Thyroid gland (tissue), 4 donors: ENCODE measurements around the gene SMG6. TPM values are rescaled to one million over a fixed set of nuclear protein-coding genes. Genes with fewer than 3 reads are reported as not detected.

ENCODE experiments used
- DNase-seq, 2 donors: peaks; one replicate each; pipeline ENCODE4 v3.0.0-alpha.2; 2019
- H3K27ac ChIP-seq, 3 donors: fragments of 200-600 bp; sonication (generic); 1 replicate in 2 of 3; 2 replicates in 1 of 3; pipeline ENCODE4 v1.5.1; 2016 to 2019; ENCODE audit warnings: mild to moderate bottlenecking in 1 of 3, moderate library complexity in 1 of 3
- H3K27me3 ChIP-seq: fragments of 200-600 bp; sonication (generic); one replicate; pipeline ENCODE4 v1.5.1; 2019
- H3K36me3 ChIP-seq, 2 donors: fragments of 200-600 bp; sonication (generic); one replicate each; pipeline ENCODE4 v1.5.1; 2016 to 2019
- H3K4me1 ChIP-seq, 2 donors: fragments of 200-600 bp; sonication (generic); one replicate each; pipeline ENCODE4 v1.5.1; 2017 to 2019
- H3K4me3 ChIP-seq, 3 donors: fragments of 200-600 bp; sonication (generic); replicated peaks in 1 of 3; 1 replicate in 2 of 3; 2 replicates in 1 of 3; pipeline ENCODE4 v1.5.1; 2016; ENCODE audit warnings: mild to moderate bottlenecking in 1 of 3
- H3K9me3 ChIP-seq: fragments of 200-600 bp; sonication (generic); one replicate; pipeline ENCODE4 v1.5.1; 2017
- POLR2A ChIP-seq, 2 donors: fragments of 450-650 bp; IDR thresholded peaks; one replicate each; pipeline ENCODE4 v1.6.1; 2017; ENCODE audit warnings: antibody characterized with exemption in 2 of 2, mild to moderate bottlenecking in 2 of 2, moderate library complexity in 1 of 2
- WGBS, 2 donors: methylation state at CpG; one replicate each; pipeline ENCODE4 v1.1.5; 2017; 5-methylcytosine and 5-hydroxymethylcytosine counted together
- intact Hi-C: fragments of 100-400 bp; cut with DNase I; formaldehyde crosslinking; loops from one replicate; pipeline ENCODE4 v1.15.1; 2023
- total RNA-seq, 4 donors: library from RNA; depleted of rRNA; stranded (reverse); fragments of >200 nt; gene quantifications; one replicate each; pipeline ENCODE4 v1.2.3, GENCODE V29; 2016
- TF ChIP-seq, protein P1 (sequence below), 6 experiments: fragments of 200-600 bp in 3 of 6; fragments of 450-650 bp in 3 of 6; sonication (generic) in 3 of 6; IDR thresholded peaks; one replicate each; pipeline ENCODE4 v1.5.1; 2016 to 2019; ENCODE audit warnings: antibody characterized with exemption in 6 of 6, mild to moderate bottlenecking in 2 of 6, inconsistent platforms in 1 of 6, moderate library complexity in 1 of 6

The SMG6 gene
- total RNA-seq = 10 to 100 TPM; 26.0 to 35.9 (median 32.9) TPM

DNA sequence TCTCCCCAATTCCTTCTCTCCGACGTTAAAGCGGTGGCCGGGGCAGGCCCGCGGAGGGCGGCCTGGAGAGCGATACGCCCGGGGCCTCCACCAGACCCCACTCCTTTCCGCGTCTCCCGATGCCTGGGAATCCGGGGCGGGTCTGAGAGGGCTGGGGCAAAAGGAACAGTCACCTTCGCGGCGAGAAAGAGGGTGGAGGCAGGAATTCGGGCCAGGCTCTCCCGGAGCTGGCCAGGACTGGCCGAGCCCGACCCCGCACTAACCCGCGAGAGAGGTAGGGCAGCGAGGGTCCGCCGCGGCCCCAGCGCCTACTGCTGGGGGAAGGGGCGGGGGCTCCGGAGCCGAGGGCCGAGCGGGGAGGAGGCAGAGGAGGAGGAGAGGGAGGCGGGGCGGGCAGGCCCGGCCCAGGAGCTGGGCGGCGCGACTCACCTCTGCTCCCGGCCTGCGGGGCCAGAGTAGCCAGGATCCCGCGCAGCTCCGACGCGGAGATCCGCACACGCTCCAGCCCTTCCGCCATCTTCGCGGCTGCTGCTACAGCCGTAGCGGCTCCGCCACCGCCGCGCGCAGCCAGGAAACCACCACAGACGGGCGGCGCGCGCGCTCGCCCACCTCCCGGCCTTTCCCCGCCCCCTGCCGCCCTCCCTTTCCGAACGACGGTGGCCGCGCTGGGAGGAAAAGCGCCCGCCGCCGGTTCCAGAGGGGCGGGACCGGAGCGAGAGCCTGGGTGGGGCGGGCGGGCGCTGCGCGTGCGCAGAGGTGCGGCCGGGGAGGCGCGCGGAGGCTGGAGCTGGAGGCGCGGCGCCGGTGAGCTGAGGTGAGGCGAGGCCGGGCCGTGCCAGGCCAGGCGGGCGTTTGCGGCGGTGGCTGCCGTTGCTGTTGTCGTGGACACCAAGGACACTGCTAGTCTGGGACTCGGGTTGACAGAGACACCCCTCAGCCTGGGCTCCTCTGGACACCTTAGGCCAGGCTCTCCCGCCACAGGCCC, at the start of gene SMG6, which contains the start of gene SRR:
Gene SMG6, minus strand, starts transcription at position 582 of the 985 bp plus-strand sequence. Its CDS starts 65 bp downstream, at position 517.
Gene SRR, plus strand, starts transcription at position 747 of the 985 bp plus-strand sequence. CDS start 11,611 bp downstream, outside the sequence.
- 0 to 1% methylated on average over 2 to 61 of the region's 108 CpGs for WGBS, 2 donors
- intact Hi-C loops = no loop called here
- H3K4me3 ChIP-seq = peak within 1 kb of the TSS; percentile 70 to 83 (median 72)

GRCh38 chr17:2351269-2351668, 47.7 kb upstream of the SMG6 start:
- WGBS, 2 donors = 96 to 98% methylated on average over 6 of the region's 6 CpGs
- TF ChIP-seq POLR2A (IDR thresholded peaks at IDR 0.05) = no peak
- TF ChIP-seq, protein P1, sequence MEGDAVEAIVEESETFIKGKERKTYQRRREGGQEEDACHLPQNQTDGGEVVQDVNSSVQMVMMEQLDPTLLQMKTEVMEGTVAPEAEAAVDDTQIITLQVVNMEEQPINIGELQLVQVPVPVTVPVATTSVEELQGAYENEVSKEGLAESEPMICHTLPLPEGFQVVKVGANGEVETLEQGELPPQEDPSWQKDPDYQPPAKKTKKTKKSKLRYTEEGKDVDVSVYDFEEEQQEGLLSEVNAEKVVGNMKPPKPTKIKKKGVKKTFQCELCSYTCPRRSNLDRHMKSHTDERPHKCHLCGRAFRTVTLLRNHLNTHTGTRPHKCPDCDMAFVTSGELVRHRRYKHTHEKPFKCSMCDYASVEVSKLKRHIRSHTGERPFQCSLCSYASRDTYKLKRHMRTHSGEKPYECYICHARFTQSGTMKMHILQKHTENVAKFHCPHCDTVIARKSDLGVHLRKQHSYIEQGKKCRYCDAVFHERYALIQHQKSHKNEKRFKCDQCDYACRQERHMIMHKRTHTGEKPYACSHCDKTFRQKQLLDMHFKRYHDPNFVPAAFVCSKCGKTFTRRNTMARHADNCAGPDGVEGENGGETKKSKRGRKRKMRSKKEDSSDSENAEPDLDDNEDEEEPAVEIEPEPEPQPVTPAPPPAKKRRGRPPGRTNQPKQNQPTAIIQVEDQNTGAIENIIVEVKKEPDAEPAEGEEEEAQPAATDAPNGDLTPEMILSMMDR (IDR thresholded peaks at IDR 0.05) = no peak
- DNase-seq = no peak

More for the DNA sequence above, at the start of gene SMG6, which contains the start of gene SRR:
- Histone ChIP-seq H3K9me3 (no peaks in the 10 kb centered on the region), H3K36me3 (peaks cover 8 to 14% of the 10 kb centered on the region in 2 donors), H3K27ac (peak within 1 kb of the TSS; percentile 86 to 90 (median 90)), H3K27me3 (no peaks in the 10 kb centered on the region), H3K4me1 (peaks cover 7 to 11% of the 10 kb centered on the region in 2 donors)
- TF ChIP-seq, protein P1 (IDR thresholded peaks at IDR 0.05) = no peak
- peak in 1 of 2 donors; percentile 62 for TF ChIP-seq POLR2A (IDR thresholded peaks at IDR 0.05)
- DNase-seq = peak; percentile 90 to 94

DNA sequence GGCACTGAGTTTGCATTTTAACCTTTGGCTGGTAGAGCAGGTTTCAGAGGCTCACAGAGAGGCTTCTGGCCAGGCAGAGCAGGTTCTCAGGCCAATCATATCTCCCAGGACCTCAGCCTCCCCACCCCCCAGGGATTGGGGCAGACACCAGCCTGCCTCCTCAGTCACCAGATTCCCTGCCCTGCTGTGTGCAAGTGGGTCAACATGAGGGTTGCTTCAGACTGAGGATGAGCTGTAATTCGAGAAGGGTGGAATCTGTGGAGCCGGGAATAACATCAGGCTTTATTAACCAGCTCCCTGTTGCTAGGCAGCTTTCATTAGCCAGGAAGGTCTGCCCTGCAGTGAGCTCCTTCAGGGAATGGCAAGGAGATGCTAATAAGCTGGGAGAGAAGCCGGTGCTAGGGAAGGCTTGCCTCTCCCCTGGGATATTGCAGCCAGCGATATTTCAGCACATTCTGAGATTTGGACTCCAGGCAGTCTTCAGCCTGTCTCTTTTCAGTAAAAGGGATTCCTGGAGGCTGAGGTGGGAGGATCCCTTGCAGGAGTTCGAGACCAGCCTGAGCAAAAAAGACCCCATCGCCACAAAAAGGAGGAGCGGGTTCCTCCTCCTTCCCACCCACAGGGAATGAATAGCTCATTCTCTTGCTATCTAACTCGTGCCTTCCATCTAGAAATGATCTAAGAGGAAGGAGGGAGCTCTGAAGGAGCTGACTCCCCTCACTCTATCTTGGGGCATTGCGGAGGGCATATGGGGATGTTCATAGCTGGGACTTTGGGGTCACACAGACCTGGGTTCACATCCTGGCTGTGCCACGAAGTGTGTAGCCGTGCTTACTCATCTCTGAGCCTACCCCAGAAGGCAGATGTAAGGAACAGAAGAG, 44.5 kb upstream of the SMG6 start:
- TF ChIP-seq, protein P1 (IDR thresholded peaks at IDR 0.05) = no peak
- TF ChIP-seq POLR2A (IDR thresholded peaks at IDR 0.05) = no peak
- H3K27me3 ChIP-seq = no peaks in the 10 kb centered on the region
- 73 to 79% methylated on average over 5 to 11 of the region's 11 CpGs for WGBS, 2 donors
- no peak for DNase-seq
- no peak overlapping the region for H3K4me3 ChIP-seq
- H3K27ac ChIP-seq = no peak overlapping the region
- H3K4me1 ChIP-seq = no peaks in the 10 kb centered on the region
- no peaks in the 10 kb centered on the region for H3K9me3 ChIP-seq
- intact Hi-C loops = no loop called here
- no peaks in the 10 kb centered on the region for H3K36me3 ChIP-seq

More at GRCh38 chr17:2351269-2351668, 47.7 kb upstream of the SMG6 start:
- H3K36me3 ChIP-seq = no peaks in the 10 kb centered on the region
- no peaks in the 10 kb centered on the region for H3K9me3 ChIP-seq
- intact Hi-C loops = no loop called here
- H3K4me1 ChIP-seq = no peaks in the 10 kb centered on the region
- no peak overlapping the region for H3K4me3 ChIP-seq
- no peak overlapping the region for H3K27ac ChIP-seq
- no peaks in the 10 kb centered on the region for H3K27me3 ChIP-seq

- no peak overlapping the region for H3K4me3 ChIP-seq
- no peaks in the 10 kb centered on the region for H3K27me3 ChIP-seq
- TF ChIP-seq POLR2A (IDR thresholded peaks at IDR 0.05) = no peak
- TF ChIP-seq, protein P1 (IDR thresholded peaks at IDR 0.05) = no peak
- no peaks in the 10 kb centered on the region for H3K4me1 ChIP-seq
- H3K36me3 ChIP-seq = peaks cover 0 to 4% of the 10 kb centered on the region in 2 donors
- no peak for DNase-seq
- intact Hi-C loops = no loop called here
- no peak overlapping the region for H3K27ac ChIP-seq
- WGBS, 2 donors = 90 to 91% methylated on average over 6 to 8 of the region's 8 CpGs
- no peaks in the 10 kb centered on the region for H3K9me3 ChIP-seq
Measured at GRCh38 chr17:2346475-2346874, 42.9 kb upstream of the SMG6 start.
